HG02588 (cell line): Measurements from ENCODE around the gene ADPRHL1.

Experiments
- ATAC-seq: cut with Tn5 transposase; IDR thresholded peaks from one replicate; pipeline ENCODE4 v1.9.1; 2021; ENCODE audit warnings: mild to moderate bottlenecking, moderate library complexity; ENCODE audit not compliant: unreplicated experiment

ADPRHL1 gene

GRCh38 chr13:113353254-113353653 is 100.0 kb downstream of the ADPRHL1 start:
- no peak for ATAC-seq

- no peak for ATAC-seq
These were observed 101.7 kb downstream of the ADPRHL1 start for GRCh38 chr13:113351514-113352026.

GRCh38 chr13:113350938-113351335 is 102.4 kb downstream of the ADPRHL1 start:
- ATAC-seq: no peak

- ATAC-seq: no peak
These were observed 103.0 kb downstream of the ADPRHL1 start for GRCh38 chr13:113350065-113350937.
